D341Med (cell line): ENCODE data around the gene ROBO2.

Experiments
- DNase-seq: peaks from one replicate; pipeline ENCODE4 v3.0.0; 2012; ENCODE audit warnings: low spot score

The ROBO2 gene

GRCh38 chr3:77262361-77262760, 222.5 kb downstream of the ROBO2 start:
- no peak for DNase-seq

GRCh38 chr3:77267589-77267988, 227.7 kb downstream of the ROBO2 start:
- DNase-seq = no peak

DNA sequence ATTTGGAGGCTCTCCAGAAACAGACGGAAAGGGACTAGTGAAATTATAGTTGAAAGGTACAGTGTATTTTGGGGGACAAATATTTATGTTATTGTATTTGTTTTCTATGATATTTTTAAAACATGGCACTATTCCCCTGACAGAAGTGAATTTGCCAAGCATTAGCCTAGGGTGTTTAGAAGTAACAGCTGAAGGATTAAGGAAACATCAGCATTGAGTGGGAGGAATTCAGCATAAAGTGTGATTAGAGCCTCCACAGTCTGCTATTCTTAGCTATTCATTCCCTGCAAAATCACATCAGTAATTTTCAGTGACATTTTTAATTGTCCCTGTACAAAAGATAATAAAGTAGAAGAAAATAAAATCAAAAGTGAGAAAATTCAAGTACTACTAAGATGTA, 231.4 kb downstream of the ROBO2 start:
- DNase-seq = no peak

DNA sequence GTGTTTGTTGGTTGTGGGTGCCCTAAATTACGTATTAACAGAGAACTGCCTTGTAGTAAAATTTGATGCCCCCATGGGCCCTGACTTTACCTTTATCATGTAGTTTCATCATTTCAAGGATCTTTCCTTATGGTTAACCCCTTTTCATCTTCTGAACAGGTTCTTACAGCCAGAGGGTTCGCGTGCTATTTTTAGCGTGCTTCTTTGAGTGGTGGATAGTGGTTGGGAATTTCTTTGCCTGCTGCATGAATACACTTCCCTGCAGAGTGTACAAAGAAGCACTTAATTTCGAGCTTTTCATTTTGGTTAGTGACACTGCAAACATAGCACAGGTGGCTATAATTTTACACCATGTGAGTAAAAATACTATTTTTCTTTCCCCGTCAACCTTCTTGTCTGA, 231.8 kb downstream of the ROBO2 start:
- no peak for DNase-seq

GRCh38 chr3:77279276-77279675, 239.4 kb downstream of the ROBO2 start:
- no peak for DNase-seq

DNA sequence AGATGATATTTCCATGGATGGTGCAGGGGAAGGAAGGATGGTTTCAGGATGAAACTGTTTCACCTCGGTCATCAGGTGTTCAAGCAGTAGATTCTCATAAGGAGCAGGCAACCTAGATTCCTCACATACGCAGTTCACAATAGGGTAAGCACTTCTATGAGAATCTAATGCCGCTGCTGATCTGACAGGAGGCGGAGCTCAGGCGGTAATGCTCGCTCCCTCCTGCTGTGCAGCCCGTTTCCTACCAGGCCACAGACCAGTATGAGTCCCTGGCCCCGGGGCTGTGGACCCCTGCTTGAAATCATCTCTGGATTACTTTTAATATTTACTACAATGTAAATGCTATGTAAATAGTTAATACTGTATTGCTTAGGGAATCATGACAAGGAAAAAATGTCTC, 241.8 kb downstream of the ROBO2 start:
- DNase-seq = no peak

- DNase-seq = no peak
These were observed 243.2 kb downstream of the ROBO2 start for GRCh38 chr3:77283108-77283507.

DNA sequence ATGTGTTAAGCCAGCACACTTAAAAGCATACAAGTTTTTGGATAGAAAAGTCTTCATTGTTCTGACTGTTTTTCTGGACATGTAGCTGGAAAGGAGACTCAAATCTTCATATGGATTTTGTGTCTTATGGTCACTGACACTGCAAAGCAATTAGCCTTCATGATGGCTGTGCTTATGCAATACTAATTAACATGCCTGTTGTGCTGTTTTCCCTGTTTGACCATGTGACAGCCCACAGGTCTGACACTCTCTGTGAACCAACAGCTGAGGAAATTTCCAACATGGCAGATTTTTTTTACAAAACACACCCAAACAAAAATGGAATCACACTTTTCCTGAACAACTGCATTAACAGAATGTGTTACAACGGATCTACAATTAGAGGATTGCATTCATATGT, 248.4 kb downstream of the ROBO2 start:
- DNase-seq = no peak

DNA sequence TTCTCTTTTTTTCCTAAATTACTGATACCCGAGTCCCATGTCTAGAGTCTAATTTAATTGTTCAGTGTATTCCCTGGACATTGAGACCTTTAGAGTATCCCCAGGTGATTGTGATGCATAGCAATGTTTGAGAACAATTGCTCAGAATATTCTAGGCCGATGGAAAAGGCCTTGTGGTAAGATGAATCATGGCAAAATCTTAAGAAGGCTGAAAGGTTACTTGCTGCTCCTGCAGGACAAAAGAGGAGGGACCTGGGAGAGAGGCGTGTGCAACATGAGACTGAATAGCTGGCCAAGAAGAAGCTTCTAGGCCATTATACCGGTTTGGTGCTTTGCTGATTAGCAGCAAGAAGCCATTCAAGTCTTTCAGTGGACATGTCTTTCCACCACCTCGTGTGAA, 256.6 kb downstream of the ROBO2 start:
- DNase-seq = no peak

DNA sequence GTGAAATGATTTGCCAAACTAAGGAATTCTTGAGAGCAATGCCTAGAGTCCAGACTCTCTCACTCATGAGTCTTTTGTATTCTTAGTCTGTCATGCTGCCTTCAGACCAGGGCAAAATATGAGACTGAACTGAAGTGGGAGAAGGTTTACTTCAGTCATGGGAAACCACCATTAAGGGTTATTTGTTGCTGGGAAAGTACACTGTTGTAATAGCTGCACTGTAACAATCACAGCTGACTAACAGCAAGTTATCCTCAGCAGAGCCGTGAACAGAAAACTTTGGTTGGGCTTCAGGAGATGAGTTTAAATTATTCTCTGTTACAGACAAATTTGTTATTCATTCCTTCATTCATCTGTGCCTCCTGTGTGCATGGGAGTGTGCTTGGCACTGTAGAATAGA, 258.5 kb downstream of the ROBO2 start:
- DNase-seq = no peak

GRCh38 chr3:77303955-77304699, 264.2 kb downstream of the ROBO2 start:
- no peak for DNase-seq

GRCh38 chr3:77304700-77305021, 264.8 kb downstream of the ROBO2 start:
- DNase-seq = no peak

GRCh38 chr3:77309460-77309859, 269.6 kb downstream of the ROBO2 start:
- DNase-seq = no peak

- DNase-seq = no peak
These were observed 273.9 kb downstream of the ROBO2 start for GRCh38 chr3:77313843-77314242.

DNA sequence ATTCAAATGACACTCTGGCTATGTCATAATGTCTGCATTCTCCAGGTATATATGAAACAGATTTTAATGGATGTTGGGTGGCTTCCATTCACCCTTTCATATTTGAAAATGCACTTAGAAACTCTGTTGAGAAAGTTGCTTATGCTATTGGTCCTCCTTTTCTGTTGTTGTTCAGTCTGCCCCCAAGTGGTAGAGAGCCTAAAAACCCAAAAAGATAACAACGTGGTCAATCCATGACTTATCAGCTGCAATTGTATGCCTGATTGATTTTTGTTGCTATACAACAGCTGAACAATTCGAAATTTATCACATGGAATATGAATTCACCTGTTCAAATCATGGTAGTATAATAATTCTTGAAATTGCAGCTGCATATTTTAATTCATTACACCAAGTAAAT, 279.8 kb downstream of the ROBO2 start:
- peak; percentile 14 for DNase-seq

- DNase-seq = no peak
These were observed 280.6 kb downstream of the ROBO2 start for GRCh38 chr3:77320514-77320913.

DNA sequence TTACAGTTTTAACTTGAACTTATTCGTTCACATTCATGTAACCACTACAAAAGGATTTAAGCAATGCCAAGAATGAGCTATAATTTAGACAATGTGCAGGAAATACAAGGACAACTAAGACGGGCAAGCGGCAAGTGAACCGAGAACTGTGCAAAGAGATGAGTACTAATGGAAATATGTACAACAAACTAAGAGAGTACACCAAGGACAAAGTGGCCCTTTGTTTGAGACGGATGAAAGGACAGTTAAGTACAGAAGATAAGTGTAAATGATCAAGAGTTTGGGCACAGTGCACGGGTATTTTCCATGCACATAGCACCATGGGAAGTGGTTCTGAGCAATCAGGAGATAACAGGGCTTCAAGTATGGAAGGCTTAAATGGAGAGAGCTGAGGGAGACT, 281.7 kb downstream of the ROBO2 start:
- no peak for DNase-seq

GRCh38 chr3:77323626-77324025, 283.7 kb downstream of the ROBO2 start:
- DNase-seq = no peak

DNA sequence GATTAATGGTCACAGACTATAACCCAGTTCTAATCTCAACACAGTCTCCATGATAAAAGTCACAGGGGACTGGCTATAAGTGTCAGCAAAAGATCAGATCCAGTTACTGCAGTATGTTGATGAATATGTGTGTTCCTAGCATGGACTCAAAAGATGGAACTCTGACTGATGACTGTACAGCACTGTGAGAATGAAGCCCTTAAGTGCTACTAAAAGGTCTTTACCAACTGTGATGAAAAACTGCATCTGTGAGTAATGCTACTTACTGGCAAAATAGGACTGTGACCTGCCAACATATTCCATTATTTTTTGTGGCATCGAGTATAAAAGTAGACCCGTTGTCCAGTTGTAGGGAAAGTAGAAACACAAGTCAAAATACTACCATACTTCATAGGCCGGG, 284.2 kb downstream of the ROBO2 start:
- no peak for DNase-seq

DNA sequence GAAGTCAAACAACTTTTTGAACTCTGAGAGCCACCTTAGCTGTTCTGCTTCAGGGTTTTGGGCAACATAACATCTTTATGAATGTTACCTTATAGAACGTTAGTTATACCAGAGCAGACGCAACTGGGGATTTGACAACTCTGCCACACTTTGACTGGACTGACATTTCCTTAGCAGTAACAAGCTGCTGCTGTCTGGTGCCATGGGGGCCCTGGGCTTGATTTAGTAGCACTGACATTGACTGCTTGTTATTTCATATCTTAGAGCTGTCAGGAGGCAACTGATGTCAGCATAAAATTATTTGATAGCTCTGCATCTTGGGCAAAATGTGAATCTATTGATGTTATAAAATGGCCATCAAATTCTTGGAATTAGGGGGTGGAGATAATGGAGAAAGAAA, 285.4 kb downstream of the ROBO2 start:
- no peak for DNase-seq

DNA sequence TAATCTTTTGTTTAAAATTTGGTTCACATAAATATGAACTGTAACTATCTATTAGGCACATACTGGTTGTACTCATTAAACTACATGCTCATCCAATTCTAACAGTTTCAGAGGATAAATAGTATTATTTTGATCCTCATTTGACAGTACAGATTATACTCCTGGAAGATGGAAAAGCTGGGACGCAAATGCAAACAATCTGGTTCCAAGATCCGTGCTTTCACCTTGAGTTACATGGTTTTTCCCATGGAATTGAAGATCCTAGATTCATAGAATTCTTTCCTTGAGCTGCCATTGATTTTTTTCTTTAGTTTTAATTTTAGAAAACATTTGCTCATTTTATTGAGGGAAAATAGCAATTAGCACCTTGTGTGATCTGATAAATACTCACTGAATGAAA, 285.8 kb downstream of the ROBO2 start:
- DNase-seq = no peak

- peak; percentile 58 for DNase-seq
These were observed 286.7 kb downstream of the ROBO2 start for GRCh38 chr3:77326586-77326985.

DNA sequence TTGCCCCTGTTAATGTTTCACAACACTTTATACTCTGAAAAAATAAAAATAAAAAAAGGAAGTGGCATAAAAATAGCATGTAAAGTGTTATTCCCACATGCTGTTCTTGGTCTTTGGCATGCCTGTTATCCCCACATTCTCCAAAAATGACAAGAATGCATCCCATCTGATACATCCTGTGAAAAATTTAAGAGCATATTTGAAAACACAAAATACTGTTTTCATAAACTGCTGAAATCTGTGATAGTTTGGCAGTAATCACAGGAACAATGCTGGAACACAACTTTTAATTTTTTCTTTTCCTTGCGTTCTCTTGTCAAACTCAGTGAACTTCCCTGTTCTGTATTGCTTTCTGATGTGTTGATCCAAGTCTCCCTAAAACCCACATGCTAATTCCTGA, 288.8 kb downstream of the ROBO2 start:
- no peak for DNase-seq

- DNase-seq = no peak
These were observed 289.2 kb downstream of the ROBO2 start for GRCh38 chr3:77329116-77329515.

DNA sequence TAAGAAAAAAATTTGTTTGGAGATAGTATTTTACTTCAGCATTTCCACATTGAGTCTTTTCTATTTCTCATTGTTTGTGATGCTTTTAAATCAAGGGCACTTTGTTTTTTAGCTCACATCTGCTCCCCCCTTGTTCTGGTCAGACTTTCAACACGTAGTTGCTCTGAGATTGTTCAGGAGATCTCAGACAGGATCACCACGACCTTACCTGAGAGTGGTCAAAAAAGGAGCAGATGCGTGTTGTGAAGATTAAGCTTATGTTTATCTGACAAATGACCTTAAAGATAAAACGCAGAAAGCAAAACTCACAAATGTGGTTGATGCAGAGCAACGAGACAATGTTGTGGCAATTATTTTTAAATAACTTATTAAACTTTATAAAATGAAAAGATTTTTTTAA, 298.3 kb downstream of the ROBO2 start:
- DNase-seq = no peak
